Endothelial cell of umbilical vein (primary cell): Measurements from ENCODE around the gene PXN. TPM values are rescaled to one million over a fixed set of nuclear protein-coding genes. Genes with fewer than 3 reads are reported as not detected.

ENCODE experiments used
- BruUV-seq: library from RNA; stranded (reverse); fragments of 400-500 nt; replicated peaks from 2 replicates; lab custom pipeline; 2021; lab: Mats Ljungman, UMichigan
- CTCF ChIA-PET: fragments of 300-600, 350-600 bp; sonication (Branson Sonifier 250); formaldehyde crosslinking; loops from one replicate; lab custom pipeline; 2021; ENCODE audit warnings: antibody characterized with exemption, inconsistent platforms; lab: Charles Lee
- POLR2A ChIA-PET: fragments of 300-600, 350-600 bp; sonication (Branson Sonifier 250); formaldehyde crosslinking; loops from one replicate; lab custom pipeline; 2021; ENCODE audit warnings: antibody characterized with exemption, inconsistent platforms; lab: Charles Lee
- DNase-seq: peaks from one replicate; pipeline ENCODE4 v3.0.0-alpha.2; 2011; ENCODE audit warnings: low read depth, low spot score
- FAIRE-seq: peaks from 2 replicates; lab custom pipeline; 2011; peaks lifted over from hg19 to GRCh38; lab: Jason Lieb, UNC
- H2AFZ ChIP-seq: 2 replicates; pipeline ENCODE4 v1.6.0; 2012; ENCODE audit warnings: low read depth, low read length, control low read depth, inconsistent platforms
- H3K27ac ChIP-seq: 2 replicates; pipeline ENCODE4 v1.5.1; 2011; ENCODE audit warnings: low read depth, mild to moderate bottlenecking, control low read depth, low read length, moderate library complexity; ENCODE audit not compliant: insufficient read depth
- H3K27me3 ChIP-seq, 2 experiments: 2 replicates each; pipeline versions ENCODE4 v1.6.0 to v1.6.1; 2011; ENCODE audit warnings: low read length in 2 of 2, mixed read lengths in 1 of 2; ENCODE audit not compliant: control insufficient read depth in 2 of 2, insufficient read depth in 2 of 2
- H3K36me3 ChIP-seq, 2 experiments: 2 replicates in 1 of 2; 3 replicates in 1 of 2; pipeline ENCODE4 v1.5.1; 2011; ENCODE audit warnings: low read length in 2 of 2, mild to moderate bottlenecking in 1 of 2, moderate library complexity in 1 of 2; ENCODE audit not compliant: control insufficient read depth in 2 of 2, insufficient read depth in 2 of 2; ENCODE audit errors: extremely low read depth in 1 of 2
- H3K4me1 ChIP-seq: 3 replicates; pipeline ENCODE4 v1.5.1; 2011; ENCODE audit warnings: mild to moderate bottlenecking, low read length; ENCODE audit not compliant: control insufficient read depth, insufficient read depth; ENCODE audit errors: extremely low read depth
- H3K4me2 ChIP-seq: 2 replicates; pipeline ENCODE4 v1.6.1; 2011; ENCODE audit warnings: low read length, control low read depth, mixed read lengths; ENCODE audit not compliant: insufficient read depth
- H3K4me3 ChIP-seq, 3 experiments: fragments of 200-600 bp in 1 of 3; sonication (generic), shearing (Covaris generic) in 1 of 3; replicated peaks in 1 of 3; 2 replicates each; pipeline ENCODE4 v1.5.1; 2011 to 2016; ENCODE audit warnings: control low read depth in 3 of 3, low read length in 3 of 3, mild to moderate bottlenecking in 2 of 3, inconsistent platforms in 1 of 3, low read depth in 1 of 3, moderate library complexity in 1 of 3; ENCODE audit not compliant: insufficient read depth in 1 of 3
- H3K79me2 ChIP-seq: 2 replicates; pipeline ENCODE4 v1.6.0; 2012; ENCODE audit warnings: low read length, inconsistent platforms; ENCODE audit not compliant: control insufficient read depth, insufficient read depth
- H3K9ac ChIP-seq: replicated peaks from 2 replicates; pipeline ENCODE3; 2011; ENCODE audit warnings: low read length, control low read depth; ENCODE audit not compliant: insufficient read depth; ENCODE audit errors: extremely low read depth
- H3K9me1 ChIP-seq: replicated peaks from 3 replicates; pipeline ENCODE4 v1.6.0; 2011; ENCODE audit warnings: mild to moderate bottlenecking, low read length; ENCODE audit not compliant: control insufficient read depth, insufficient read depth; ENCODE audit errors: extremely low read depth
- H3K9me3 ChIP-seq: replicated peaks from 2 replicates; pipeline ENCODE4 v1.5.1; 2012; ENCODE audit warnings: low read length, inconsistent platforms; ENCODE audit not compliant: control insufficient read depth, insufficient read depth
- H4K20me1 ChIP-seq: replicated peaks from 2 replicates; pipeline ENCODE3; 2011; ENCODE audit warnings: mild to moderate bottlenecking, low read length; ENCODE audit not compliant: control insufficient read depth, insufficient read depth; ENCODE audit errors: extremely low read depth
- CTCF ChIP-seq, 2 donors: IDR thresholded peaks; 1 replicate in 1 of 2; 2 replicates in 1 of 2; pipeline ENCODE4 v1.5.1; 2011; ENCODE audit warnings: low read length in 2 of 2, mild to moderate bottlenecking in 2 of 2, moderate library complexity in 2 of 2, control low read depth in 1 of 2, inconsistent platforms in 1 of 2, low read depth in 1 of 2; ENCODE audit not compliant: insufficient read depth in 1 of 2; ENCODE audit errors: extremely low read depth in 1 of 2
- EZH2 ChIP-seq: IDR thresholded peaks from 2 replicates; pipeline ENCODE4 v1.6.1; 2012; ENCODE audit warnings: borderline replicate concordance, low read depth, mild to moderate bottlenecking, moderate library complexity, low read length, inconsistent platforms; ENCODE audit not compliant: severe bottlenecking
- FOS ChIP-seq: IDR thresholded peaks from 2 replicates; pipeline ENCODE4 v1.6.1; 2011; ENCODE audit warnings: mild to moderate bottlenecking, low read length, moderate library complexity, borderline replicate concordance; ENCODE audit not compliant: insufficient read depth
- GATA2 ChIP-seq: IDR thresholded peaks from 2 replicates; pipeline ENCODE4 v1.7.0; 2011; ENCODE audit warnings: low read depth, mild to moderate bottlenecking, moderate library complexity, mixed read lengths, low read length; ENCODE audit not compliant: insufficient read length, insufficient read depth
- JUN ChIP-seq: IDR thresholded peaks from 2 replicates; pipeline ENCODE4 v1.6.1; 2011; ENCODE audit warnings: borderline replicate concordance, low read depth; ENCODE audit not compliant: insufficient read length, insufficient read depth
- MYC ChIP-seq: IDR thresholded peaks from one replicate; pipeline ENCODE4 v1.6.1; 2011; ENCODE audit warnings: mild to moderate bottlenecking, low read depth, low read length
- POLR2A ChIP-seq: IDR thresholded peaks from 2 replicates; pipeline ENCODE4 v1.6.1; 2012; ENCODE audit warnings: low read depth, mild to moderate bottlenecking, control low read depth, low read length
- POLR2AphosphoS5 ChIP-seq: IDR thresholded peaks from 2 replicates; pipeline ENCODE4 v1.6.1; 2012; ENCODE audit warnings: low read depth, mild to moderate bottlenecking, control low read depth, low read length, moderate library complexity; ENCODE audit not compliant: insufficient read depth
- dilution Hi-C: fragments of 300-500 bp; cut with MboI; formaldehyde crosslinking; loops from one replicate; pipeline ENCODE4 v1.15.0; 2019; ENCODE audit warnings: low sequenced_read_pairs; ENCODE audit not compliant: extremely low pct_ligation_motif_present
- intact Hi-C: fragments of 100-400 bp; cut with micrococcal nuclease; formaldehyde crosslinking; loops from one replicate; pipeline ENCODE4 v1.10.0; 2022
- polyA plus RNA-seq, 4 experiments: library from polyadenylated mRNA; depleted of rRNA in 3 of 4; stranded (reverse) in 3 of 4; unstranded in 1 of 4; fragments of >200 nt; gene quantifications; 2 replicates each; pipeline versions ENCODE4 v1.2.1 to v1.2.3, GENCODE V29; 2011 to 2012; ENCODE audit warnings: missing spikeins in 1 of 4
- total RNA-seq: library from RNA; stranded (reverse); gene quantifications from 2 replicates; pipeline ENCODE4 v1.2.3, GENCODE V29; 2021
- TF ChIP-seq, protein P1 (sequence below): IDR thresholded peaks from 2 replicates; pipeline ENCODE4 v1.6.1; 2011; ENCODE audit not compliant: insufficient read depth, insufficient read length

PXN gene
- total and polyA plus RNA-seq, 2 donors (not counting 3 experiments of a cell fraction or from before 2014, with no cell fraction given), result 132 to 258 TPM

DNA sequence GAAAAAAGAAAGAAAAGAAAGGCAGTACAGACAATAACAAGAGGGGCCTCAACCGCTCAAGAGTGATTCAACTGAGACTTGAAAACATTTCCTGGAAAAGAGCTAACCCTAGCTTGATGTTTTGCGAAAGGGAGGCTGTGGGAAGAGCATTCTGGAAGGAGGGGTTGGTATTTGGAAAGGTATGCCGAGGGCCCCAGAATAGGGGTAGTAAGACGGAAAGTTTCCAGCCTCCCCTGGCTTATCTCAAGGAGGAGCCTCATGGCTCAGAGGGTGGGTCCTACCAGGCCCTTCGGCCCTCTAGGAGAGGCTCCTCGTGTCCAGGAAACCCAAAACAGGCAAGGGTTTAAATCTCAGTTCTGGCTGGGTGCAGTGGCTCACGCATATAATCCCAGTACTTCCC, 17.8 kb upstream of the PXN start:
- Histone ChIP-seq H3K27ac (no peak overlapping the region), H3K4me3 (no peak overlapping the region), H2AFZ (no peak overlapping the region), H3K9ac (no peak overlapping the region), H3K9me1 (no peaks in the 10 kb centered on the region), H3K79me2 (no peaks in the 10 kb centered on the region), H3K9me3 (no peaks in the 10 kb centered on the region), H3K36me3 (no peaks in the 10 kb centered on the region), H3K4me1 (no peaks in the 10 kb centered on the region), H3K4me2 (no peak overlapping the region), H4K20me1 (no peaks in the 10 kb centered on the region), H3K27me3 (no peaks in the 10 kb centered on the region)
- ChIA-PET CTCF (interaction anchor here (1.4 to 1.8 kb wide), 3 partner anchors 13 to 55 kb away, joined by 4 to 6 read pairs (median 5); partner anchors contain the start of gene SIRT4), POLR2A (interaction anchor here (0.7 to 1.0 kb wide), 2 partner anchors 9 to 71 kb away, joined by 5 to 11 read pairs; partner anchors contain the start of genes RNU4-1 and RNU4-2)
- dilution Hi-C loops (no loop called here), intact Hi-C loops (no loop called here)
- FAIRE-seq, result no peak
- no TSS peak for BruUV-seq
- no peak for DNase-seq
- no peak for TF ChIP-seq EZH2
- TF ChIP-seq POLR2A, result no peak
- TF ChIP-seq POLR2AphosphoS5, result no peak
- no peak for TF ChIP-seq CTCF (IDR thresholded peaks at IDR 0.05; ENCODE audit: extremely low read depth in 1 of 2, insufficient read depth in 1 of 2, low read depth in 1 of 2, low read length in 2 of 2)
- TF ChIP-seq, protein P1, sequence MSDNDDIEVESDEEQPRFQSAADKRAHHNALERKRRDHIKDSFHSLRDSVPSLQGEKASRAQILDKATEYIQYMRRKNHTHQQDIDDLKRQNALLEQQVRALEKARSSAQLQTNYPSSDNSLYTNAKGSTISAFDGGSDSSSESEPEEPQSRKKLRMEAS, result no peak
- no peak for TF ChIP-seq MYC
- TF ChIP-seq JUN, result no peak
- no peak for TF ChIP-seq GATA2
- no peak for TF ChIP-seq FOS
